ENCODE results near the gene TRAPPC10.

DNA sequence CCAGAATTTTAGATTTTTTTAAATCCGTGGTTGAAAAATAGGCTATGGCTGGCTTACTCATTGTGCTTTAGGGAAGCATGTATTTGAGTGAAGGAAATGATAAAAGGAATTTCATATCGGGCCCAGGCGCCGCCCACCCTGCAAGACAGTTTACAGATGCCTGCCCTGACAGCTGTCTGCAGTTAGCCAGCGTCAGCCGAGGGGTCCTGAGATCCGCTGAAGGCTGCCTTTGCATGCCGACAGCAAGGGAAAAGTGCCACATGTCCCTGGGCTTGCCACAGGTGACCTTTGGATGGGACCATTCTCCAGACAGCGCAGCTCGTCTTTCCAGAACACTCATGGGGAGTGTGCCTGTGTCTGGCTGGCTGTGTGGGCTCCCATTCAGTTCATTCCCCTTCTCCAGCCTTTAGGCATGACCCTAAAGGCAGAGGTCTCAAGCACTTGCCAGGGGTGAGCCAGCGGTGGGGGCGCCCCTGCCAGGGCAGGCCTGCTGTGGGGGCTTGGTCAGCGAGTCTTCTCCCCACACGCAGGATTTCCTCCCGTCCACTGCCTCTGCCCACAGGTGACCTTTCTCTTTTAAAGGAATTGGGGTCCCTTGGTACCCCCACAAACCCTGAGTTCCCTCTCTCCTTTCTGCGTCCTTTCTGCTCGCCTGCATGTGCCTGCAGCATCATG lies 46.1 kb upstream of the TRAPPC10 start:
- TF ChIP-seq, protein P1, sequence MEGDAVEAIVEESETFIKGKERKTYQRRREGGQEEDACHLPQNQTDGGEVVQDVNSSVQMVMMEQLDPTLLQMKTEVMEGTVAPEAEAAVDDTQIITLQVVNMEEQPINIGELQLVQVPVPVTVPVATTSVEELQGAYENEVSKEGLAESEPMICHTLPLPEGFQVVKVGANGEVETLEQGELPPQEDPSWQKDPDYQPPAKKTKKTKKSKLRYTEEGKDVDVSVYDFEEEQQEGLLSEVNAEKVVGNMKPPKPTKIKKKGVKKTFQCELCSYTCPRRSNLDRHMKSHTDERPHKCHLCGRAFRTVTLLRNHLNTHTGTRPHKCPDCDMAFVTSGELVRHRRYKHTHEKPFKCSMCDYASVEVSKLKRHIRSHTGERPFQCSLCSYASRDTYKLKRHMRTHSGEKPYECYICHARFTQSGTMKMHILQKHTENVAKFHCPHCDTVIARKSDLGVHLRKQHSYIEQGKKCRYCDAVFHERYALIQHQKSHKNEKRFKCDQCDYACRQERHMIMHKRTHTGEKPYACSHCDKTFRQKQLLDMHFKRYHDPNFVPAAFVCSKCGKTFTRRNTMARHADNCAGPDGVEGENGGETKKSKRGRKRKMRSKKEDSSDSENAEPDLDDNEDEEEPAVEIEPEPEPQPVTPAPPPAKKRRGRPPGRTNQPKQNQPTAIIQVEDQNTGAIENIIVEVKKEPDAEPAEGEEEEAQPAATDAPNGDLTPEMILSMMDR (IDR thresholded peaks at IDR 0.05), result no peak
- no peak for TF ChIP-seq POLR2A (IDR thresholded peaks at IDR 0.05)
